ENCODE results near the gene SNURF. TPM values are rescaled to one million over a fixed set of nuclear protein-coding genes. Genes with fewer than 3 reads are reported as not detected.
"Not testable (repeated sequence)": the region's sequence is repeated elsewhere in the genome, so short reads cannot be mapped to it uniquely, and the experiment has no call there.

Gene SNURF
- total RNA-seq, 6 experiments from 2014 or later: 12.7 to 20.1 (median 16.5) TPM

DNA sequence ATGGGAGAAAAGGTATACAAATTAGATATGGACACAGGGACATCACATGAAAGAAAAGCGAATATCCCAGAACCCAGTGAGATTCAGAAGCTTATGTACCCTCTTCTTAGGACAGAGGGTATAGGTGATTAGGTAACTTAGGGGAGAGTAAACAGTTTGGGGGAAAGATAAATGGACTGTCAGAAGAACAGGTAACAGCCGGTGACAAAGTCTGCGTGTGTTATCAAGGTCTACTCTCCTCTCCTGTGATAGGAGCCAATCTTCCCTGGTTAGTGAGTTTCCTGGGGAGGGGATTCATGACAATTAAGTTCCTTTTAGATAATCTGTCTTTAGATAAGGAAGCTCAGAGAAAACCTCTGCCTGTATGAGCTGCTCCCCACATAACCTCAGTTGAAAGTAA, 30.6 kb upstream of the SNURF start:
- no peaks in the 10 kb centered on the region; the same call in 1 of the 2 replicates for H3K4me1 Mint-ChIP-seq (ENCODE audit: low read depth)
- TF ChIP-seq CTCF (IDR thresholded peaks at IDR 0.05): no peak
- no peak overlapping the region for H3K4me3 Mint-ChIP-seq
- H3K27me3 Mint-ChIP-seq (ENCODE audit: insufficient read depth): no peaks in the 10 kb centered on the region
- no peak for DNase-seq
- H3K27ac Mint-ChIP-seq: no peak overlapping the region
- H3K9me3 Mint-ChIP-seq: peaks cover 26% of the 10 kb centered on the region
- peaks cover 3% of the 10 kb centered on the region; the same call in 1 of the 2 replicates for H3K36me3 Mint-ChIP-seq (ENCODE audit: low read depth)

GRCh38 chr15:24924621-24925020, 30.2 kb upstream of the SNURF start:
- peaks cover 5% of the 10 kb centered on the region; the same call in 1 of the 2 replicates for H3K36me3 Mint-ChIP-seq (ENCODE audit: low read depth)
- H3K4me1 Mint-ChIP-seq (ENCODE audit: low read depth): no peaks in the 10 kb centered on the region; the same call in 1 of the 2 replicates
- H3K9me3 Mint-ChIP-seq: peaks cover 28% of the 10 kb centered on the region
- no peak for DNase-seq
- no peaks in the 10 kb centered on the region for H3K27me3 Mint-ChIP-seq (ENCODE audit: insufficient read depth)
- no peak for TF ChIP-seq CTCF (IDR thresholded peaks at IDR 0.05)
- H3K27ac Mint-ChIP-seq: no peak overlapping the region
- no peak overlapping the region for H3K4me3 Mint-ChIP-seq

- H3K27ac Mint-ChIP-seq; H3K4me1 Mint-ChIP-seq (ENCODE audit: low read depth); H3K4me3 Mint-ChIP-seq; DNase-seq; H3K27me3 Mint-ChIP-seq (ENCODE audit: insufficient read depth): not testable (repeated sequence)
- Mint-ChIP-seq H3K9me3 (peaks cover 42% of the 10 kb centered on the region), H3K36me3 (ENCODE audit: low read depth) (peaks cover 10% of the 10 kb centered on the region; the same call in 1 of the 2 replicates)
Measured at GRCh38 chr15:24931874-24932732, 22.7 kb upstream of the SNURF start.

- H3K27me3 Mint-ChIP-seq (ENCODE audit: insufficient read depth): peaks cover 4% of the 10 kb centered on the region
- DNase-seq: no peak
- peaks cover 49% of the 10 kb centered on the region for H3K9me3 Mint-ChIP-seq
- H3K36me3 Mint-ChIP-seq (ENCODE audit: low read depth): peaks cover 10% of the 10 kb centered on the region; the same call in 1 of the 2 replicates
- H3K4me1 Mint-ChIP-seq (ENCODE audit: low read depth): no peaks in the 10 kb centered on the region
- no peak overlapping the region for H3K27ac Mint-ChIP-seq
- H3K4me3 Mint-ChIP-seq: no peak overlapping the region
- TF ChIP-seq CTCF (IDR thresholded peaks at IDR 0.05): no peak
Measured at GRCh38 chr15:24933716-24934115, 21.1 kb upstream of the SNURF start.

- not testable (repeated sequence) for H3K27me3 Mint-ChIP-seq (ENCODE audit: insufficient read depth); H3K4me1 Mint-ChIP-seq (ENCODE audit: low read depth); H3K4me3 Mint-ChIP-seq; H3K36me3 Mint-ChIP-seq (ENCODE audit: low read depth); H3K27ac Mint-ChIP-seq; DNase-seq
- peaks cover 43% of the 10 kb centered on the region for H3K9me3 Mint-ChIP-seq
Measured at GRCh38 chr15:24938224-24938623, 16.6 kb upstream of the SNURF start.

DNA sequence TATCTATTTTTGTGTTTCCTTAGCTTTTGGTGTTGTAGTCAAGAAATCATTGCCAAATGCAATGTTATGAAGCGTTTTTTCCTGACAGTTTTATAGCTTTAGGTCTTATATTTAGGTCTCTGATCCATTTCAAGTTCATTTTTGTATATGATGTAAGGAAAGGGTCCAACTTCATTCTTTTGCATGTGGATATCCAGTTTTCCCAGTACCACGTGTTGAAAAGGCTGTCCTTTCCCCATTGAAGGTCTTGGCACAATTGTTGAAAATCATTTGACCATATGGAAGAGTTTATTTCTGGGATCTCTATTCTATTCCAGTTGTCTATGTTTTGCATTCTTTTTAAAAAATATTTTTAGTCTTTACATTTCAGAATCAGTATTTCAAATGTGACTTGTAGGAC, 14.6 kb upstream of the SNURF start:
- peaks cover 7% of the 10 kb centered on the region; the same call in 1 of the 2 replicates for H3K27me3 Mint-ChIP-seq (ENCODE audit: insufficient read depth)
- no peak overlapping the region for H3K27ac Mint-ChIP-seq
- TF ChIP-seq CTCF (IDR thresholded peaks at IDR 0.05): no peak
- no peaks in the 10 kb centered on the region for H3K36me3 Mint-ChIP-seq (ENCODE audit: low read depth)
- DNase-seq: no peak
- H3K4me1 Mint-ChIP-seq (ENCODE audit: low read depth): no peaks in the 10 kb centered on the region; the same call in 1 of the 2 replicates
- H3K9me3 Mint-ChIP-seq: peaks cover 31% of the 10 kb centered on the region
- H3K4me3 Mint-ChIP-seq: no peak overlapping the region

All from HFFc6 (cell line).